KMS-11 (cell line): Measurements from ENCODE around the gene KRT31.
"Not testable (repeated sequence)": the region's sequence is repeated elsewhere in the genome, so short reads cannot be mapped to it uniquely, and the experiment has no call there.

ENCODE experiments used
- H2AFZ ChIP-seq: fragments of 200-600 bp; sonication (generic); 2 replicates; pipeline ENCODE4 v1.6.1; 2016; ENCODE audit warnings: antibody characterized with exemption, mixed run types, low read depth
- H3K27ac ChIP-seq: fragments of 200-600 bp; sonication (generic); 2 replicates; pipeline ENCODE4 v1.6.1; 2016; ENCODE audit warnings: mild to moderate bottlenecking, mixed run types
- H3K27me3 ChIP-seq: fragments of 200-600 bp; sonication (generic); 2 replicates; pipeline ENCODE4 v1.6.1; 2017; ENCODE audit warnings: mild to moderate bottlenecking, low read depth, mixed run types, moderate library complexity; ENCODE audit not compliant: insufficient read depth
- H3K36me3 ChIP-seq: fragments of 200-600 bp; sonication (generic); 2 replicates; pipeline ENCODE4 v1.6.1; 2017; ENCODE audit warnings: mild to moderate bottlenecking, mixed run types; ENCODE audit not compliant: insufficient read depth
- H3K4me1 ChIP-seq: fragments of 200-600 bp; sonication (generic); 2 replicates; pipeline ENCODE4 v1.6.1; 2016; ENCODE audit warnings: mild to moderate bottlenecking, low read depth, mixed run types; ENCODE audit not compliant: poor library complexity, severe bottlenecking
- H3K4me2 ChIP-seq: fragments of 200-600 bp; sonication (generic); 2 replicates; pipeline ENCODE4 v1.7.0; 2016; ENCODE audit warnings: mild to moderate bottlenecking, mixed run types
- H3K4me3 ChIP-seq: fragments of 200-600 bp; sonication (generic); IDR thresholded peaks from 2 replicates; pipeline ENCODE4 v1.6.1; 2017; ENCODE audit warnings: low read depth, low read length, mixed read lengths; ENCODE audit not compliant: insufficient read depth
- H3K79me2 ChIP-seq: fragments of 200-600 bp; sonication (generic); 2 replicates; pipeline ENCODE4 v1.6.1; 2016; ENCODE audit warnings: low read depth, mixed run types; ENCODE audit not compliant: insufficient read depth
- H3K9ac ChIP-seq: fragments of 200-600 bp; sonication (generic); 2 replicates; pipeline ENCODE4 v1.6.1; 2016; ENCODE audit warnings: mild to moderate bottlenecking, mixed run types
- H4K20me1 ChIP-seq: fragments of 200-600 bp; sonication (generic); 2 replicates; pipeline ENCODE4 v1.6.1; 2016; ENCODE audit warnings: mild to moderate bottlenecking, mixed run types; ENCODE audit not compliant: insufficient read depth
- TF ChIP-seq, protein P1 (sequence below): fragments of 200-600 bp; sonication (generic); conservative IDR thresholded peaks from 2 replicates; pipeline ENCODE4 v1.6.1; 2017; ENCODE audit warnings: low read depth, mild to moderate bottlenecking, antibody characterized with exemption, low read length, moderate library complexity, mixed read lengths

The KRT31 gene

DNA sequence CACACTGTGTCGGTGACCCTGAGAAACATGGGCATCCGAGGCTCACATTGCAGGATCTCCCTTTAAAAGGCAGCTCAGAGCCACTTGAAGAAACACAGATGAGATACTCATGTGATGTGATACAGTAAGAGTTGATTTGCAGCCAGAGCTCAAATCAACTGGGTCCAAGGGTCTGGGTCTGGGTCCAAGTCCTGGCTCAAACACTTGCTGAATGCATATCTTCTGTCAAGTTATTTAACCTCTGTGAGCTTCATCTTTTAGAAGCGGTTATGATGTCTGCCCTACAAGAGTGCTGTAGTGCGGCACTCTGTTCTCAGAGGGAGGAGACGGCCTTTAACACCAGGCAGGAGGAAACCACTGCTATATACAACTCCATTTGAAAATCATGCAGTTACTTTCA, 37.0 kb upstream of the KRT31 start:
- no peak overlapping the region for H3K4me3 ChIP-seq

GRCh38 chr17:41434005-41434404, 36.6 kb upstream of the KRT31 start:
- Histone ChIP-seq H3K4me1 (no peaks in the 10 kb centered on the region), H3K4me2 (no peak overlapping the region), H2AFZ (no peak overlapping the region), H3K27ac (no peak overlapping the region), H3K79me2 (no peaks in the 10 kb centered on the region), H3K9ac (no peak overlapping the region), H3K27me3 (no peaks in the 10 kb centered on the region), H3K4me3 (no peak overlapping the region), H4K20me1 (no peaks in the 10 kb centered on the region), H3K36me3 (no peaks in the 10 kb centered on the region)
- TF ChIP-seq, protein P1, sequence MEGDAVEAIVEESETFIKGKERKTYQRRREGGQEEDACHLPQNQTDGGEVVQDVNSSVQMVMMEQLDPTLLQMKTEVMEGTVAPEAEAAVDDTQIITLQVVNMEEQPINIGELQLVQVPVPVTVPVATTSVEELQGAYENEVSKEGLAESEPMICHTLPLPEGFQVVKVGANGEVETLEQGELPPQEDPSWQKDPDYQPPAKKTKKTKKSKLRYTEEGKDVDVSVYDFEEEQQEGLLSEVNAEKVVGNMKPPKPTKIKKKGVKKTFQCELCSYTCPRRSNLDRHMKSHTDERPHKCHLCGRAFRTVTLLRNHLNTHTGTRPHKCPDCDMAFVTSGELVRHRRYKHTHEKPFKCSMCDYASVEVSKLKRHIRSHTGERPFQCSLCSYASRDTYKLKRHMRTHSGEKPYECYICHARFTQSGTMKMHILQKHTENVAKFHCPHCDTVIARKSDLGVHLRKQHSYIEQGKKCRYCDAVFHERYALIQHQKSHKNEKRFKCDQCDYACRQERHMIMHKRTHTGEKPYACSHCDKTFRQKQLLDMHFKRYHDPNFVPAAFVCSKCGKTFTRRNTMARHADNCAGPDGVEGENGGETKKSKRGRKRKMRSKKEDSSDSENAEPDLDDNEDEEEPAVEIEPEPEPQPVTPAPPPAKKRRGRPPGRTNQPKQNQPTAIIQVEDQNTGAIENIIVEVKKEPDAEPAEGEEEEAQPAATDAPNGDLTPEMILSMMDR: no peak

More for the DNA sequence above, 37.0 kb upstream of the KRT31 start:
- Histone ChIP-seq H3K27me3 (no peaks in the 10 kb centered on the region), H3K79me2 (no peaks in the 10 kb centered on the region), H3K4me2 (no peak overlapping the region), H3K27ac (no peak overlapping the region), H3K36me3 (no peaks in the 10 kb centered on the region), H4K20me1 (no peaks in the 10 kb centered on the region), H3K9ac (no peak overlapping the region), H3K4me1 (no peaks in the 10 kb centered on the region), H2AFZ (no peak overlapping the region)
- TF ChIP-seq, protein P1: no peak

DNA sequence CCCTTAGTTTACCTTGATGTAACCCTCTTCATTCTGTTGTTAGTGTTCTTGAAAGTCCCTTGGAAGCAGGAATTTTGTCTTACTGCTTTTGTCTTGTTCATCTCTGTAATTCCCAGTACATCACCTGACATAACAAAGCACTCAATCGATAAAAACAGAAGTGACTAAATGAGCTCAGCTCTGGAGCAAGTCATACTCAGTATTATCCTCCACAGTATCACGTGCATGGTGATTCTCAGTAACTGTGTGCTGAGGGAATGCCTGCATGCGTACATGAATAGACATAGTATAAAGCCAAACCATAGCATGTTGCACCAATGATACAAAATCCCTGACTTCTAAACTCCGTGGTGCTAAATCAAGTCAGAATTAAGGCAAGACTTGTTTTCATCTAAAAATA, 36.2 kb upstream of the KRT31 start:
- H3K27me3 ChIP-seq: no peaks in the 10 kb centered on the region
- H3K4me2 ChIP-seq: no peak overlapping the region
- no peaks in the 10 kb centered on the region for H3K4me1 ChIP-seq
- H3K4me3 ChIP-seq: no peak overlapping the region
- no peak overlapping the region for H3K27ac ChIP-seq
- no peak overlapping the region for H3K9ac ChIP-seq
- H3K79me2 ChIP-seq: no peaks in the 10 kb centered on the region
- H4K20me1 ChIP-seq: no peaks in the 10 kb centered on the region
- TF ChIP-seq, protein P1: no peak
- no peaks in the 10 kb centered on the region for H3K36me3 ChIP-seq
- H2AFZ ChIP-seq: no peak overlapping the region

GRCh38 chr17:41430376-41430775, 33.0 kb upstream of the KRT31 start:
- not testable (repeated sequence) for H4K20me1 ChIP-seq, H3K4me3 ChIP-seq, H3K27me3 ChIP-seq, H3K79me2 ChIP-seq, H3K27ac ChIP-seq, H3K36me3 ChIP-seq, H3K9ac ChIP-seq, H3K4me2 ChIP-seq, H2AFZ ChIP-seq, H3K4me1 ChIP-seq

GRCh38 chr17:41429667-41430066, 32.3 kb upstream of the KRT31 start:
- no peaks in the 10 kb centered on the region for H4K20me1 ChIP-seq
- H3K36me3 ChIP-seq: no peaks in the 10 kb centered on the region
- no peak overlapping the region for H2AFZ ChIP-seq
- H3K4me2 ChIP-seq: no peak overlapping the region
- H3K27me3 ChIP-seq: no peaks in the 10 kb centered on the region
- no peak overlapping the region for H3K9ac ChIP-seq
- no peaks in the 10 kb centered on the region for H3K4me1 ChIP-seq
- no peak overlapping the region for H3K27ac ChIP-seq
- no peak overlapping the region for H3K4me3 ChIP-seq
- H3K79me2 ChIP-seq: no peaks in the 10 kb centered on the region
- TF ChIP-seq, protein P1: no peak
